K562 (cell line): ENCODE results near the gene SHBG. TPM values are rescaled to one million over a fixed set of nuclear protein-coding genes. Genes with fewer than 3 reads are reported as not detected.

ENCODE experiments used
- ATAC-seq: fragments of 200-7000 bp; cut with Tn5 transposase; 3 replicates; pipeline ENCODE4 v1.9.1; 2020; ENCODE audit warnings: moderate library complexity
- BruUV-seq: library from RNA; stranded (reverse); fragments of 400-500 nt; replicated peaks from 2 replicates; lab custom pipeline; 2021; lab: Mats Ljungman, UMichigan
- CTCF ChIA-PET: fragments of 300-600 bp; formaldehyde crosslinking; extraction: SDS; loops from one replicate; lab custom pipeline; 2021; ENCODE audit warnings: low intra/inter-chr PET ratio; lab: Yijun Ruan, JAX
- POLR2A ChIA-PET: fragments of 300-600, 350-650 bp; sonication (Branson Sonifier 250); formaldehyde crosslinking; extraction: SDS; loops from one replicate; lab custom pipeline; 2021; ENCODE audit warnings: antibody characterized with exemption, inconsistent platforms; lab: Yijun Ruan, JAX
- DNase-seq, 4 experiments: peaks; one replicate each; pipeline versions ENCODE4 v3.0.0 to v3.0.0-alpha.2; 2011 to 2018; ENCODE audit warnings: low spot score in 3 of 4, mixed read lengths in 3 of 4; ENCODE audit errors: extremely low read depth in 1 of 4
- FAIRE-seq: peaks from 2 replicates; lab custom pipeline; 2011; peaks lifted over from hg19 to GRCh38; lab: Jason Lieb, UNC
- H2AFZ ChIP-seq: 2 replicates; pipeline ENCODE4 v1.6.0; 2011; ENCODE audit warnings: low read depth, low read length, control low read depth, inconsistent platforms
- H3K27ac ChIP-seq: fragments of 200-600 bp; 3 replicates; pipeline ENCODE4 v1.8.0; 2011; ENCODE audit warnings: low read depth, mild to moderate bottlenecking, control low read depth, inconsistent platforms, low read length, moderate library complexity, mixed read lengths; ENCODE audit errors: extremely low read depth
- H3K27me3 ChIP-seq, 2 experiments: fragments of 300-600 bp in 1 of 2; 2 replicates in 1 of 2; 3 replicates in 1 of 2; pipeline versions ENCODE4 v1.6.0 to v1.8.0; 2011; ENCODE audit warnings: inconsistent platforms in 2 of 2, low read length in 2 of 2, mild to moderate bottlenecking in 1 of 2, mixed read lengths in 1 of 2, moderate library complexity in 1 of 2; ENCODE audit not compliant: control insufficient read depth in 2 of 2, insufficient read depth in 2 of 2
- H3K36me3 ChIP-seq: fragments of 300-600 bp; 3 replicates; pipeline ENCODE4 v1.8.0; 2011; ENCODE audit warnings: mild to moderate bottlenecking, low read length, inconsistent platforms; ENCODE audit not compliant: control insufficient read depth, insufficient read depth
- H3K4me1 ChIP-seq, 2 experiments: fragments of 200-600 bp in 1 of 2; replicated peaks in 1 of 2; 2 replicates in 1 of 2; 3 replicates in 1 of 2; pipeline versions ENCODE4 v1.5.1 to v1.8.0; 2011; ENCODE audit warnings: inconsistent platforms in 2 of 2, low read length in 2 of 2, mild to moderate bottlenecking in 1 of 2, mixed read lengths in 1 of 2, moderate library complexity in 1 of 2; ENCODE audit not compliant: control insufficient read depth in 2 of 2, insufficient read depth in 2 of 2
- H3K4me2 ChIP-seq: 2 replicates; pipeline ENCODE4 v1.6.1; 2011; ENCODE audit warnings: low read length, control low read depth, inconsistent platforms, mixed read lengths; ENCODE audit not compliant: insufficient read depth
- H3K4me3 ChIP-seq: fragments of 200-600 bp; sonication (generic), shearing (Covaris generic); 2 replicates; pipeline ENCODE4 v1.5.1; 2016; ENCODE audit warnings: control low read depth, inconsistent platforms
- H3K79me2 ChIP-seq: fragments of 200-600 bp; 3 replicates; pipeline ENCODE4 v1.8.0; 2011; ENCODE audit warnings: low read length, inconsistent platforms; ENCODE audit not compliant: control insufficient read depth, insufficient read depth
- H3K9ac ChIP-seq, 2 experiments: 2 replicates each; pipeline versions ENCODE4 v1.6.0 to v1.6.1; 2011; ENCODE audit warnings: low read depth in 2 of 2, low read length in 2 of 2, control low read depth in 1 of 2, inconsistent platforms in 1 of 2, mild to moderate bottlenecking in 1 of 2, mixed read lengths in 1 of 2; ENCODE audit not compliant: insufficient read depth in 1 of 2
- H3K9me1 ChIP-seq: one replicate; pipeline ENCODE4 v1.6.0; 2011; ENCODE audit warnings: inconsistent platforms, mild to moderate bottlenecking, low read length, moderate library complexity; ENCODE audit not compliant: control insufficient read depth, insufficient read depth
- H3K9me3 ChIP-seq: replicated peaks from 2 replicates; pipeline ENCODE4 v1.5.1; 2011; ENCODE audit warnings: low read depth, low read length, inconsistent platforms; ENCODE audit not compliant: control insufficient read depth, insufficient read depth
- H4K20me1 ChIP-seq: replicated peaks from 2 replicates; pipeline ENCODE4 v1.6.1; 2011; ENCODE audit warnings: low read length, inconsistent platforms, mixed read lengths; ENCODE audit not compliant: control insufficient read depth, insufficient read depth
- SREBF2 ChIP-seq: sonication (generic); formaldehyde crosslinking; IDR thresholded peaks from 2 replicates; pipeline ENCODE4 v1.4.0; 2020; ENCODE audit warnings: mild to moderate bottlenecking, missing genetic modification reagents
- WGBS: fragments of 100-300 bp; shearing (Covaris generic); methylation state at CpG from one replicate; pipeline ENCODE4 v1.1.6; 2016; ENCODE audit warnings: low coverage, mixed read lengths; ENCODE audit not compliant: insufficient coverage; ENCODE audit errors: missing lambda C conversion rate; 5-methylcytosine and 5-hydroxymethylcytosine counted together
- in situ Hi-C: fragments of 300-500 bp; cut with MboI; formaldehyde crosslinking; loops from 4 replicates; pipeline ENCODE4 v1.15.0; 2018; ENCODE audit warnings: inconsistent platforms, mixed read lengths
- intact Hi-C: fragments of 100-400 bp; cut with micrococcal nuclease; formaldehyde crosslinking; loops from 2 replicates; pipeline ENCODE4 v1.14.2; 2022
- polyA plus RNA-seq, 8 experiments: library from polyadenylated mRNA; depleted of rRNA in 4 of 8; stranded (reverse) in 5 of 8; unstranded in 3 of 8; fragments of >200 nt; fragmentation: Nextera tagmentation in 2 of 8; fragmentation: Illumina TruSeq in 1 of 8; extraction: Ambion mirVana in 2 of 8; extraction: Trizol in 1 of 8; gene quantifications; 2 replicates each; pipeline versions ENCODE4 v1.2.1 to v1.2.3, GENCODE V29; 2011 to 2014; ENCODE audit warnings: inconsistent platforms in 1 of 8, missing spikeins in 1 of 8
- small RNA-seq: library from RNA; depleted of rRNA; stranded (forward); fragments of <200 nt; gene quantifications from one replicate; pipeline ENCODE3, GENCODE V24; 2014
- total RNA-seq, 7 experiments: library from RNA; depleted of rRNA in 6 of 7; stranded (reverse); fragments of >200 nt in 6 of 7; fragmentation: Illumina TruSeq in 2 of 7; extraction: Trizol in 2 of 7; gene quantifications; 2 replicates each; pipeline versions ENCODE4 v1.2.1 to v1.2.3, GENCODE V29; 2011 to 2021; ENCODE audit warnings: low replicate concordance in 1 of 7

Gene SHBG
- total and polyA plus RNA-seq, 9 of the 15 experiments (the other 6 are each of a cell fraction or from before 2014, with no cell fraction given) = not detected

DNA sequence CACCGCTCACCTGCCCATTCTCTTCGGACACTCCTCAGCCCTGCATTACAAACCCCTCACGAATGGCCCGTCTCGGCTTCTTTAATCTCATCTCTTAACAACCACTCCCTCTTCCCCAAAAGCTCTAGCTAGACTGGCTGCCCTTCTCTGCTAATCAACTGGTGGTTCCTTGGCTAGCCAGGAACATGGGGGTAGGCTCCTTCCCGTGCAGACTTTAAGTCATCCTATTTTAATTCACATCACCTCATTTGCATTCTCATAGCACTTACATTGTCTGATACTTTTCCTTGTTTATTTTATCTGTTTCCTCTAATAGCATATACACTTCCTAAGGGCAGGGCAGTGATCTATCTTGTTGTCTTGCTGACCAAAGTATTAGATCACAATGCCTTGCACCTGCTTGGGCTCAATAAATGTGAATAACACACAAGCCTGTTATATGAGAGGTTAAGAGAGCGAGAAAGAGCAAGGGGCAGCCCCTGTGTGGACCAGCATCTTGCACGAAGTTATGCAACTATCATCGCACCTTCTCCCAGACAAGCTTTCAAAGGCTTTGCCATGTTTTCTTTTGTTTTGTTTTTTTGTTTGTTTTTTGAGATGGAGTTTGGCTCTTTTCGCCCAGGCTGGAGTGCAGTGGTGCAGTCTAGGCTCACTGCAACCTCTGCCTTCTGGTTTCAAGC, 47.6 kb downstream of the SHBG start:
- intact Hi-C loops (no loop called here), in situ Hi-C loops (no loop called here)
- ATAC-seq (no peak; the same call in 2 of the 3 replicates), FAIRE-seq (no peak), DNase-seq (no peak)
- no peak for TF ChIP-seq SREBF2 (CRISPR knock-in tag)
- WGBS = 68% methylated on average over 10 of the region's 10 CpGs
- peaks cover 3% of the 10 kb centered on the region for H3K9me3 ChIP-seq
- H2AFZ ChIP-seq = no peak overlapping the region
- peaks cover 26% of the 10 kb centered on the region for H3K36me3 ChIP-seq
- no peaks in the 10 kb centered on the region for H3K9me1 ChIP-seq
- BruUV-seq = no TSS peak
- H3K4me3 ChIP-seq = no peak overlapping the region
- peaks cover 3% of the 10 kb centered on the region; the same call in 2 of the 3 replicates for H3K79me2 ChIP-seq
- H3K27me3 ChIP-seq = no peaks in the 10 kb centered on the region
- no peaks in the 10 kb centered on the region; a peak in 1 of 5 replicates for H3K4me1 ChIP-seq
- no peak overlapping the region for H3K9ac ChIP-seq
- POLR2A ChIA-PET = interaction anchor here (0.9 to 3.7 kb wide), 3 partner anchors 9 to 19 kb away, joined by 3 to 19 read pairs (median 3); partner anchors contain the start of gene TP53
- CTCF ChIA-PET = no interaction called here
- H4K20me1 ChIP-seq = no peaks in the 10 kb centered on the region
- H3K27ac ChIP-seq = no peak overlapping the region
- no peak overlapping the region for H3K4me2 ChIP-seq

Small RNA genes within 50 kb of the gene (small RNA-seq; reads per million reads assigned to genes)
- gene CD68 = 0.11 reads per million

Other genes starting within 250 kb of the SHBG start
Only the 7 nearest of the 30 such genes appear.
- 34.6 and 37.2 TPM in 2 replicates for gene CD68, start 50.5 kb upstream of the SHBG start, total RNA-seq (2014; rRNA removed)
- gene CD68, start 50.5 kb upstream of the SHBG start, total RNA-seq (2014; rRNA removed; fragmentation: Illumina TruSeq; extraction: Trizol) = 22.9 and 28.2 TPM in 2 replicates
- 46.4 and 50.9 TPM in 2 replicates for gene CD68, start 50.5 kb upstream of the SHBG start, total RNA-seq (2015; rRNA removed; fragmentation: Illumina TruSeq; extraction: Trizol)
- gene CD68, start 50.5 kb upstream of the SHBG start, total RNA-seq (2021) = 30.1 and 34.8 TPM in 2 replicates
- gene CD68, start 50.5 kb upstream of the SHBG start, polyA plus RNA-seq (2011; rRNA removed) = 31.3 and 65.1 TPM in 2 replicates
- gene CD68, start 50.5 kb upstream of the SHBG start, polyA plus RNA-seq (2014; fragmentation: Illumina TruSeq; extraction: Trizol) = 77.2 and 89.8 TPM in 2 replicates
- 10 to 100 TPM; 37.7 to 85.3 TPM for gene CD68, start 50.5 kb upstream of the SHBG start, polyA plus RNA-seq (2014; fragmentation: Nextera tagmentation; extraction: Ambion mirVana)
- gene CD68, start 50.5 kb upstream of the SHBG start, polyA plus RNA-seq (2014; rRNA removed) = 33.3 and 38.8 TPM in 2 replicates
- gene MPDU1, start 46.3 kb upstream of the SHBG start, total RNA-seq (2014; rRNA removed) = 53.5 and 78.9 TPM in 2 replicates
- gene MPDU1, start 46.3 kb upstream of the SHBG start, total RNA-seq (2014; rRNA removed; fragmentation: Illumina TruSeq; extraction: Trizol) = 68.3 and 80.2 TPM in 2 replicates
- 78.5 and 85.0 TPM in 2 replicates for gene MPDU1, start 46.3 kb upstream of the SHBG start, total RNA-seq (2015; rRNA removed; fragmentation: Illumina TruSeq; extraction: Trizol)
- 55.5 and 63.7 TPM in 2 replicates for gene MPDU1, start 46.3 kb upstream of the SHBG start, total RNA-seq (2021)
- 160 and 161 TPM in 2 replicates for gene MPDU1, start 46.3 kb upstream of the SHBG start, polyA plus RNA-seq (2011; rRNA removed)
- 172 and 179 TPM in 2 replicates for gene MPDU1, start 46.3 kb upstream of the SHBG start, polyA plus RNA-seq (2014; fragmentation: Illumina TruSeq; extraction: Trizol)
- gene MPDU1, start 46.3 kb upstream of the SHBG start, polyA plus RNA-seq (2014; fragmentation: Nextera tagmentation; extraction: Ambion mirVana) = 10 to 100 TPM in 1 of 2 experiments, 1 to 10 TPM in 1; 4.9 to 21.8 TPM
- 77.1 and 86.7 TPM in 2 replicates for gene MPDU1, start 46.3 kb upstream of the SHBG start, polyA plus RNA-seq (2014; rRNA removed)
- gene SOX15, start 40.0 kb upstream of the SHBG start, total RNA-seq (2014; rRNA removed) = 0.23 and 0.24 TPM in 2 replicates
- not detected in 2 replicates for gene SOX15, start 40.0 kb upstream of the SHBG start, total RNA-seq (2014; rRNA removed; fragmentation: Illumina TruSeq; extraction: Trizol)
- gene SOX15, start 40.0 kb upstream of the SHBG start, total RNA-seq (2015; rRNA removed; fragmentation: Illumina TruSeq; extraction: Trizol) = not detected in 2 replicates
- 0.16 TPM in 1 of 2 replicates, not detected in the other for gene SOX15, start 40.0 kb upstream of the SHBG start, total RNA-seq (2021)
- gene SOX15, start 40.0 kb upstream of the SHBG start, polyA plus RNA-seq (2011; rRNA removed) = 0.16 TPM in 1 of 2 replicates, not detected in the other
- not detected in 2 replicates for gene SOX15, start 40.0 kb upstream of the SHBG start, polyA plus RNA-seq (2014; fragmentation: Illumina TruSeq; extraction: Trizol)
- under 1 TPM in 1 of 2 experiments, not detected in 1; 0.07 TPM for gene SOX15, start 40.0 kb upstream of the SHBG start, polyA plus RNA-seq (2014; fragmentation: Nextera tagmentation; extraction: Ambion mirVana)
- 0.33 TPM in 1 of 2 replicates, not detected in the other for gene SOX15, start 40.0 kb upstream of the SHBG start, polyA plus RNA-seq (2014; rRNA removed)
- 26.3 and 38.6 TPM in 2 replicates for gene FXR2, start 15.2 kb upstream of the SHBG start, total RNA-seq (2014; rRNA removed)
- 20.2 and 21.4 TPM in 2 replicates for gene FXR2, start 15.2 kb upstream of the SHBG start, total RNA-seq (2014; rRNA removed; fragmentation: Illumina TruSeq; extraction: Trizol)
- 22.0 and 22.3 TPM in 2 replicates for gene FXR2, start 15.2 kb upstream of the SHBG start, total RNA-seq (2015; rRNA removed; fragmentation: Illumina TruSeq; extraction: Trizol)
- gene FXR2, start 15.2 kb upstream of the SHBG start, total RNA-seq (2021) = 28.3 and 29.9 TPM in 2 replicates
- 24.5 and 35.0 TPM in 2 replicates for gene FXR2, start 15.2 kb upstream of the SHBG start, polyA plus RNA-seq (2011; rRNA removed)
- gene FXR2, start 15.2 kb upstream of the SHBG start, polyA plus RNA-seq (2014; fragmentation: Illumina TruSeq; extraction: Trizol) = 41.0 and 49.3 TPM in 2 replicates
- 1 to 10 TPM; 2.0 to 2.2 TPM for gene FXR2, start 15.2 kb upstream of the SHBG start, polyA plus RNA-seq (2014; fragmentation: Nextera tagmentation; extraction: Ambion mirVana)
- gene FXR2, start 15.2 kb upstream of the SHBG start, polyA plus RNA-seq (2014; rRNA removed) = 28.4 and 35.0 TPM in 2 replicates
- 3.7 and 5.2 TPM in 2 replicates for gene SAT2, start 2.3 kb upstream of the SHBG start, total RNA-seq (2014; rRNA removed)
- gene SAT2, start 2.3 kb upstream of the SHBG start, total RNA-seq (2014; rRNA removed; fragmentation: Illumina TruSeq; extraction: Trizol) = 4.6 and 5.3 TPM in 2 replicates
- 8.0 and 8.8 TPM in 2 replicates for gene SAT2, start 2.3 kb upstream of the SHBG start, total RNA-seq (2015; rRNA removed; fragmentation: Illumina TruSeq; extraction: Trizol)
- gene SAT2, start 2.3 kb upstream of the SHBG start, total RNA-seq (2021) = 6.7 and 7.5 TPM in 2 replicates
- gene SAT2, start 2.3 kb upstream of the SHBG start, polyA plus RNA-seq (2011; rRNA removed) = 3.3 and 3.9 TPM in 2 replicates
- 4.9 and 5.7 TPM in 2 replicates for gene SAT2, start 2.3 kb upstream of the SHBG start, polyA plus RNA-seq (2014; fragmentation: Illumina TruSeq; extraction: Trizol)
- gene SAT2, start 2.3 kb upstream of the SHBG start, polyA plus RNA-seq (2014; fragmentation: Nextera tagmentation; extraction: Ambion mirVana) = 1 to 10 TPM; 2.0 to 3.6 TPM
- gene SAT2, start 2.3 kb upstream of the SHBG start, polyA plus RNA-seq (2014; rRNA removed) = 4.9 and 7.0 TPM in 2 replicates
- gene ATP1B2, start 20.8 kb downstream of the SHBG start, total RNA-seq (2014; rRNA removed) = 0.23 and 1.1 TPM in 2 replicates
- 0.41 and 0.47 TPM in 2 replicates for gene ATP1B2, start 20.8 kb downstream of the SHBG start, total RNA-seq (2014; rRNA removed; fragmentation: Illumina TruSeq; extraction: Trizol)
- 0.25 and 0.68 TPM in 2 replicates for gene ATP1B2, start 20.8 kb downstream of the SHBG start, total RNA-seq (2015; rRNA removed; fragmentation: Illumina TruSeq; extraction: Trizol)
- 4.7 and 5.4 TPM in 2 replicates for gene ATP1B2, start 20.8 kb downstream of the SHBG start, total RNA-seq (2021)
- gene ATP1B2, start 20.8 kb downstream of the SHBG start, polyA plus RNA-seq (2011; rRNA removed) = 0.59 and 1.8 TPM in 2 replicates
- gene ATP1B2, start 20.8 kb downstream of the SHBG start, polyA plus RNA-seq (2014; fragmentation: Illumina TruSeq; extraction: Trizol) = 6.0 and 6.1 TPM in 2 replicates
- 1 to 10 TPM in 1 of 2 experiments, under 1 TPM in 1; 0.99 to 2.4 TPM for gene ATP1B2, start 20.8 kb downstream of the SHBG start, polyA plus RNA-seq (2014; fragmentation: Nextera tagmentation; extraction: Ambion mirVana)
- gene ATP1B2, start 20.8 kb downstream of the SHBG start, polyA plus RNA-seq (2014; rRNA removed) = 1.4 and 1.6 TPM in 2 replicates
- 4.6 and 6.6 TPM in 2 replicates for gene TP53, start 57.4 kb downstream of the SHBG start, total RNA-seq (2014; rRNA removed)
- 5.3 and 6.2 TPM in 2 replicates for gene TP53, start 57.4 kb downstream of the SHBG start, total RNA-seq (2014; rRNA removed; fragmentation: Illumina TruSeq; extraction: Trizol)
- 6.8 and 7.1 TPM in 2 replicates for gene TP53, start 57.4 kb downstream of the SHBG start, total RNA-seq (2015; rRNA removed; fragmentation: Illumina TruSeq; extraction: Trizol)
- gene TP53, start 57.4 kb downstream of the SHBG start, total RNA-seq (2021) = 10.6 and 11.0 TPM in 2 replicates
- gene TP53, start 57.4 kb downstream of the SHBG start, polyA plus RNA-seq (2011; rRNA removed) = 14.0 and 18.7 TPM in 2 replicates
- 9.2 and 9.9 TPM in 2 replicates for gene TP53, start 57.4 kb downstream of the SHBG start, polyA plus RNA-seq (2014; fragmentation: Illumina TruSeq; extraction: Trizol)
- gene TP53, start 57.4 kb downstream of the SHBG start, polyA plus RNA-seq (2014; fragmentation: Nextera tagmentation; extraction: Ambion mirVana) = 1 to 10 TPM; 2.8 to 3.4 TPM
- gene TP53, start 57.4 kb downstream of the SHBG start, polyA plus RNA-seq (2014; rRNA removed) = 12.5 and 17.7 TPM in 2 replicates